Measurements from ENCODE around the gene ARID3B. TPM values are rescaled to one million over a fixed set of nuclear protein-coding genes. Genes with fewer than 3 reads are reported as not detected.

The ARID3B gene
- total and polyA plus RNA-seq, 9 donors, result 1.2 to 4.9 (median 2.7) TPM

DNA sequence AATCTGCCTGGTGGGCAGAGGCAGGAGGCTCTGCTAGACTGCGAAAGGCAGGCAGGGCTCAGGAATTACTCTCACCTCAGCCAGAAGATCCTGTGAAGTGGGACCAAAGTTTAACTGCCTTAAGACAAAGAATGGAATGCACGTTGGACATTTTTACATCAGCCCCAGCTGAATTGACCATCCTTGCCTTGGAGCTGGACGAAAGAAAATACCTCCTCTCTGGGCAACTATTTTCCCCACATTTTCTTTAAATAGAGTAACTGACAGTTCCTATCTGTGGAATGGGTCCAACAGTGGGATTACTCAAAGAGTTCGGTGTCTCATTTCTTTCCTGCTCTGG, 28.7 kb downstream of the ARID3B start:
- Histone ChIP-seq H3K36me3 (no peaks in the 10 kb centered on the region), H3K27ac (no peak overlapping the region), H3K4me1 (ENCODE audit: insufficient read depth) (no peaks in the 10 kb centered on the region), H3K9me3 (no peaks in the 10 kb centered on the region), H3K27me3 (no peaks in the 10 kb centered on the region), H3K4me3 (no peak overlapping the region)
- intact Hi-C loops (cut with DNase I), result no loop called here
- 75 to 77% (median 77%) methylated on average over 4 of the region's 4 CpGs for WGBS, 3 donors
- no peak for DNase-seq
- TF ChIP-seq EP300 (IDR thresholded peaks at IDR 0.05) (no peak), POLR2A (IDR thresholded peaks at IDR 0.05) (no peak)
- TF ChIP-seq, protein P1, sequence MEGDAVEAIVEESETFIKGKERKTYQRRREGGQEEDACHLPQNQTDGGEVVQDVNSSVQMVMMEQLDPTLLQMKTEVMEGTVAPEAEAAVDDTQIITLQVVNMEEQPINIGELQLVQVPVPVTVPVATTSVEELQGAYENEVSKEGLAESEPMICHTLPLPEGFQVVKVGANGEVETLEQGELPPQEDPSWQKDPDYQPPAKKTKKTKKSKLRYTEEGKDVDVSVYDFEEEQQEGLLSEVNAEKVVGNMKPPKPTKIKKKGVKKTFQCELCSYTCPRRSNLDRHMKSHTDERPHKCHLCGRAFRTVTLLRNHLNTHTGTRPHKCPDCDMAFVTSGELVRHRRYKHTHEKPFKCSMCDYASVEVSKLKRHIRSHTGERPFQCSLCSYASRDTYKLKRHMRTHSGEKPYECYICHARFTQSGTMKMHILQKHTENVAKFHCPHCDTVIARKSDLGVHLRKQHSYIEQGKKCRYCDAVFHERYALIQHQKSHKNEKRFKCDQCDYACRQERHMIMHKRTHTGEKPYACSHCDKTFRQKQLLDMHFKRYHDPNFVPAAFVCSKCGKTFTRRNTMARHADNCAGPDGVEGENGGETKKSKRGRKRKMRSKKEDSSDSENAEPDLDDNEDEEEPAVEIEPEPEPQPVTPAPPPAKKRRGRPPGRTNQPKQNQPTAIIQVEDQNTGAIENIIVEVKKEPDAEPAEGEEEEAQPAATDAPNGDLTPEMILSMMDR (IDR thresholded peaks at IDR 0.05), result no peak

DNA sequence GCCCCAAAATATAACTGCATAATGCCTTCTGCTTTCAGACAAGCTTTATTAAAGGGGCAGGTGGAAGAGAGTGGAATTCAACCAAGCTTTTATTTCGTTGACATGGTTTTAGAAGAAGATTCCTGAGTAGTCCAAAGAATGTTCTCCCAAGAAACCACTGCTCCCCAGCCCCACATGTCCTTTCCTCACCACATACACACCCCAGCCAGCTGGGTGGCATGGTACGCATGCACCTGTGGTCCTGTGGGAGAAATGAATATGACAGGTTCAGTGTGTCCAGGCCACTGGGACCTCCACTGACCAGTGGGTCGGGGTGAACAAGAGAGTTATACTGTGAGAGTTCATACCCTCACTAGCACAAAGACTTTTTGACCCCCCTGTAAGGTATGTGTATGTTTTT, 30.2 kb downstream of the ARID3B start:
- Histone ChIP-seq H3K27ac (no peak overlapping the region), H3K4me3 (no peak overlapping the region), H3K27me3 (no peaks in the 10 kb centered on the region), H3K4me1 (ENCODE audit: insufficient read depth) (no peaks in the 10 kb centered on the region), H3K36me3 (no peaks in the 10 kb centered on the region), H3K9me3 (no peaks in the 10 kb centered on the region)
- no peak for DNase-seq
- intact Hi-C loops (cut with DNase I), result no loop called here
- TF ChIP-seq, protein P1 (IDR thresholded peaks at IDR 0.05), result no peak
- TF ChIP-seq EP300 (IDR thresholded peaks at IDR 0.05) (no peak), POLR2A (IDR thresholded peaks at IDR 0.05) (no peak)
- 89 to 94% (median 90%) methylated on average over 3 of the region's 3 CpGs for WGBS, 3 donors

DNA sequence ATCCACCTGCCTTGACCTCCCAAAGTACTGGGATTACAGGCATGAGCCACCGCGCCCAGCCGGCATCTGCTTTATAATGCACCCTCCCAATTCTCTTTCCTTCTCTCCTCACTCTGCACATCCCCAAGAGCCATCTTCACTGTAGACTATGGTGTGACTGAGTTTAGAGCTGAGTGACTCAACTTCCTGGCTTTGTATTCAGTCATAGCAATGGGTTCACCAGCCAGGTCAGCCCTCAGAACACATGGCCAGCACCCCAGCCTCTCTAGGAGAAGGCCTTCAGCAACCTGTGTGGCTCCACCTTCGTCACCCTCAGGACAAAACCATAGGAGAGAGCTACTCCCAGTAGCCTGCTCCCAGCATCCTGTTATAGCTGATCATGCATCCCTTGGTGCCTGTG, 33.0 kb downstream of the ARID3B start:
- Histone ChIP-seq H3K27me3 (no peaks in the 10 kb centered on the region), H3K36me3 (no peaks in the 10 kb centered on the region), H3K27ac (no peak overlapping the region), H3K9me3 (no peaks in the 10 kb centered on the region), H3K4me1 (ENCODE audit: insufficient read depth) (no peaks in the 10 kb centered on the region), H3K4me3 (no peak overlapping the region)
- no peak for TF ChIP-seq EP300 (IDR thresholded peaks at IDR 0.05)
- TF ChIP-seq POLR2A (IDR thresholded peaks at IDR 0.05), result no peak
- TF ChIP-seq, protein P1 (IDR thresholded peaks at IDR 0.05), result no peak
- DNase-seq, result no peak
- intact Hi-C loops (cut with DNase I), result no loop called here
- 97 to 100% (median 98%) methylated on average over 4 of the region's 4 CpGs for WGBS, 3 donors

DNA sequence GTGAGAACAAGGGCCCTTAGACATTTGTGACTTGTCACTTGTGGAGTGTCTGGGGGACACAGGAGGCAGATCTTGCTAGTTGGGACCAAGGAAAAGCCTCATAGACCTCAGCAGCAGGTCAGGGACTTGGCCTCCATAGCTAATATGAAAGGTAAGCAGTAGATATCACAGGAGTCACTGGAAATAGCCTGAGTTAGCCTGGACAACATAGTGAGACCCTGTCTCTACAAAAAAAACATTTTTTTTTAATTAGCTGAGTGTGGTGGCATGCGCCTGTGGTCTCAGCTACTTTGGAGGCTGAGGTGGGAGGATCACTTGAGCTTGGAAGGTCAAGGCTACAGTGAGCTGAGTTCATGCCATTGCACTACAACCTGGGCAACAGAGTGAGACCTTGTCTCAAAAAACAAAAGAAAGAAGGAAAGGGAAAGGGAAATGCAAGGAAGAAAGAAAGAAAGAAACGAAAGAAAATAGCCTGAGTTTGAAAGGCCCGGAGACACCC, 37.5 kb downstream of the ARID3B start:
- no peak overlapping the region for H3K27ac ChIP-seq
- H3K4me3 ChIP-seq, result no peak overlapping the region
- TF ChIP-seq EP300 (IDR thresholded peaks at IDR 0.05) (no peak), POLR2A (IDR thresholded peaks at IDR 0.05) (no peak)
- TF ChIP-seq, protein P1 (IDR thresholded peaks at IDR 0.05), result no peak
- H3K27me3 ChIP-seq, result no peaks in the 10 kb centered on the region
- no peaks in the 10 kb centered on the region for H3K36me3 ChIP-seq
- no peaks in the 10 kb centered on the region for H3K4me1 ChIP-seq (ENCODE audit: insufficient read depth)
- 94 to 100% (median 98%) methylated on average over 3 of the region's 3 CpGs for WGBS, 3 donors
- intact Hi-C loops (cut with DNase I), result no loop called here
- DNase-seq, result no peak
- no peaks in the 10 kb centered on the region for H3K9me3 ChIP-seq
